Measurements from ENCODE around the gene ZBTB2. TPM values are rescaled to one million over a fixed set of nuclear protein-coding genes. Genes with fewer than 3 reads are reported as not detected.
"Not testable (repeated sequence)": the region's sequence is repeated elsewhere in the genome, so short reads cannot be mapped to it uniquely, and the experiment has no call there.

The ZBTB2 gene
- polyA plus RNA-seq, 1 experiment, result 22.3 TPM

DNA sequence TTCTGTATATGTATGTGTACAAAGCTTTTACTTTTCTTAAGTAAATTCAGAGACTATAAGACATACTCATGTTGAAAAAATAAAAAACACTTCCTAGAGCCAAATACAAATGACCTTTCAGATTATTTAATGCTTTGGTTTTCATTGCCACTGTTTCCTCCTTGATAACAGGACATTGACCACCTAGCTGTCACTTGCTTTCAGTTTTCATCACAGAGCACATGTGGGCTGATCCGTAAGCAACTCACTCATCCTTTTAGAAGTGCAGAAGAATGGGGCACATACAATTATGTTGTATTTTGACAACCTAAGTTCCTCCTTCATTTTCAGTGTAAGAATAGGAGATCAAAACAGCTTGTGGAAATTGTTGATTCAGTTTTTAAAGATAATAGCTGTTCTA, 6.2 kb downstream of the ZBTB2 start:
- Histone ChIP-seq H3K27ac (ENCODE audit: low read depth, low read length) (no peak overlapping the region), H3K4me3 (ENCODE audit: low read depth, low read length) (no peak overlapping the region), H3K9me3 (ENCODE audit: control insufficient read depth, insufficient read depth, low read length) (no peaks in the 10 kb centered on the region), H3K27me3 (ENCODE audit: control insufficient read depth, insufficient read depth, low read length) (no peaks in the 10 kb centered on the region)
- DNase-seq (ENCODE audit: low read depth, low spot score), result no peak
- TF ChIP-seq, protein P1, sequence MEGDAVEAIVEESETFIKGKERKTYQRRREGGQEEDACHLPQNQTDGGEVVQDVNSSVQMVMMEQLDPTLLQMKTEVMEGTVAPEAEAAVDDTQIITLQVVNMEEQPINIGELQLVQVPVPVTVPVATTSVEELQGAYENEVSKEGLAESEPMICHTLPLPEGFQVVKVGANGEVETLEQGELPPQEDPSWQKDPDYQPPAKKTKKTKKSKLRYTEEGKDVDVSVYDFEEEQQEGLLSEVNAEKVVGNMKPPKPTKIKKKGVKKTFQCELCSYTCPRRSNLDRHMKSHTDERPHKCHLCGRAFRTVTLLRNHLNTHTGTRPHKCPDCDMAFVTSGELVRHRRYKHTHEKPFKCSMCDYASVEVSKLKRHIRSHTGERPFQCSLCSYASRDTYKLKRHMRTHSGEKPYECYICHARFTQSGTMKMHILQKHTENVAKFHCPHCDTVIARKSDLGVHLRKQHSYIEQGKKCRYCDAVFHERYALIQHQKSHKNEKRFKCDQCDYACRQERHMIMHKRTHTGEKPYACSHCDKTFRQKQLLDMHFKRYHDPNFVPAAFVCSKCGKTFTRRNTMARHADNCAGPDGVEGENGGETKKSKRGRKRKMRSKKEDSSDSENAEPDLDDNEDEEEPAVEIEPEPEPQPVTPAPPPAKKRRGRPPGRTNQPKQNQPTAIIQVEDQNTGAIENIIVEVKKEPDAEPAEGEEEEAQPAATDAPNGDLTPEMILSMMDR (IDR thresholded peaks at IDR 0.05; ENCODE audit: low read depth, low read length), result no peak
- ChIA-PET CTCF (interaction anchor here (0.6 kb wide), 1 partner anchor 369 kb away, joined by 3 read pairs; no protein-coding TSS in a partner anchor), POLR2A (no interaction called here)

DNA sequence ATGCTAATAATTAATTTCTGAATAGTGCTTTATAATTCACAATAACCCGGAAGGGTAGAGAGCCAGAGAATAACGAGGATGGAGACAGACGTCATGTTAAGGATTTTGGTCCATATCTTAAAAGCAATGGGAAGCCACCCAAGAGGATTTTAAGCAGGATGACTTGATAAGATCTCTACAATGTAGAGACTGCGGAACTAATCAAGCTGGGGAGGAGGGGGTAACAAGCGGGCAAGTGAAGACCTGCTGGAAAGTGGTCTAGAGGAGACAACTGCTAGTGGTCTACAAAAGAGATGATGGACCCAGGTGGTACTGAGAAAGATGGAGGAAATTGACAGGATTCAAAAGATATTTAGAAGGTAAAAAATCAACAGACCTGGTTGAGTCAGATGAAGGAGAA, 7.2 kb downstream of the ZBTB2 start:
- CTCF ChIA-PET, result no interaction called here
- TF ChIP-seq, protein P1 (IDR thresholded peaks at IDR 0.05; ENCODE audit: low read depth, low read length), result no peak
- no peak overlapping the region for H3K27ac ChIP-seq (ENCODE audit: low read depth, low read length)
- POLR2A ChIA-PET, result no interaction called here
- no peaks in the 10 kb centered on the region for H3K27me3 ChIP-seq (ENCODE audit: control insufficient read depth, insufficient read depth, low read length)
- H3K9me3 ChIP-seq (ENCODE audit: control insufficient read depth, insufficient read depth, low read length), result no peaks in the 10 kb centered on the region
- DNase-seq (ENCODE audit: low read depth, low spot score), result no peak
- H3K4me3 ChIP-seq (ENCODE audit: low read depth, low read length), result no peak overlapping the region

DNA sequence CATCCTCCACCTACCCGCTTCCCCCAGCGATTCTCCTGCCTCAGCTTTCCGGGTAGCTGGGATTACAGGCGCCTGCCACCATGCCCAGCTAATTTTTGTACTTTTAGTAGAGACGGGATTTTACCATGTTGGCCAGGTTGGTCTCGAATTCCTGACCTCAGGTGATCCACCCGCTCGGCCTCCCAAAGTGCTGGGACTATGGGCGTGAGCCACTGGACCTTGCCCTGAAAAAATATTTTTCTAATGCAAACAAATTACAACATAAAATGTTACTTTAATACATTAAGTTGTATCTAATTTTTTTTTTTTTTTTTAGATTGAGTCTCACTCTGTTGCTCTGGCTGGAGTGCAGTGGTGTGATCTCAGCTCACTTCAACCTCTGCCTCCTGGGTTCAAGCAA, 8.7 kb downstream of the ZBTB2 start:
- POLR2A ChIA-PET; H3K27ac ChIP-seq (ENCODE audit: low read depth, low read length); DNase-seq (ENCODE audit: low read depth, low spot score); H3K4me3 ChIP-seq (ENCODE audit: low read depth, low read length); H3K27me3 ChIP-seq (ENCODE audit: control insufficient read depth, insufficient read depth, low read length); H3K9me3 ChIP-seq (ENCODE audit: control insufficient read depth, insufficient read depth, low read length): not testable (repeated sequence)
- CTCF ChIA-PET, result interaction anchor here (0.6 to 0.9 kb wide), 2 partner anchors 12 to 34 kb away, joined by 3 to 4 read pairs; no protein-coding TSS in a partner anchor

DNA sequence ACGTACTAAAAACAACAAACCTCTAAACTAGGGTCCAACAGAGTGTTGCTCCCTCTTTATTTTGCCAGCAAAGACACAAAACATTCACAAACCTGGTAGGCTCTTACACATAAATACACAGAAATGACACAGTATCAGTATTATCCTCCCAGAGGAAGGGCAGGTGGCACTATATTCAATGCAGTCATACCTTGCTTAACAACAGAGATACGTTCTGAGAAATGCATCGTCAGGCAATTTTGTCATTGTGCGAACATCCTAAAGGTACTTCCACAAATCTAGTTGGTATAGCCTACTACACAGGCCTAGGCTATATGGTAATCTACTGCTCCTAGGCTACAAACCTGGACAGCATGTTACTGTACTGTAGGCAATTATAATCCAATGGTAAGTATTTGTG, 9.6 kb downstream of the ZBTB2 start:
- POLR2A ChIA-PET, result no interaction called here
- Histone ChIP-seq H3K27me3 (ENCODE audit: control insufficient read depth, insufficient read depth, low read length) (no peaks in the 10 kb centered on the region), H3K9me3 (ENCODE audit: control insufficient read depth, insufficient read depth, low read length) (no peaks in the 10 kb centered on the region), H3K27ac (ENCODE audit: low read depth, low read length) (no peak overlapping the region), H3K4me3 (ENCODE audit: low read depth, low read length) (no peak overlapping the region)
- TF ChIP-seq, protein P1 (IDR thresholded peaks at IDR 0.05; ENCODE audit: low read depth, low read length), result no peak
- CTCF ChIA-PET, result no interaction called here
- DNase-seq (ENCODE audit: low read depth, low spot score), result no peak

DNA sequence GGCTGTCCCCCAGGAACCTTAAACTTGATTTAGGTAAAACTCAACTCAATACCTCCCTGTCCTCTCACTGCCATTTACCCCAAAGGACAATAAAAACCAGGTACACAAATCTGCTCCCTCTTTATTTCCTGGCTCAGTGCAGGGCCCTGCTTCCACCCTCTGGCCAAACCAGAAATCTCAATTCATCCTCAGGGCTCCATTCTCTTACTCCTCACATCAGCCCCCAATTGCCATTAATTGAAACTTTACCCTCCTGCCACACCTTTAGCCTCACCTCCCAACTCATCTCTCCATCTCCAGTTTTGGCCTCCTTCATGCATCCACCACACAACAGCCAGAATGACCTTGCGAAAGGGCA, 10.5 kb downstream of the ZBTB2 start:
- Histone ChIP-seq H3K9me3 (ENCODE audit: control insufficient read depth, insufficient read depth, low read length) (no peaks in the 10 kb centered on the region), H3K27me3 (ENCODE audit: control insufficient read depth, insufficient read depth, low read length) (no peaks in the 10 kb centered on the region), H3K4me3 (ENCODE audit: low read depth, low read length) (no peak overlapping the region), H3K27ac (ENCODE audit: low read depth, low read length) (no peak overlapping the region)
- no peak for DNase-seq (ENCODE audit: low read depth, low spot score)
- TF ChIP-seq, protein P1 (IDR thresholded peaks at IDR 0.05; ENCODE audit: low read depth, low read length), result no peak
- ChIA-PET POLR2A (no interaction called here), CTCF (no interaction called here)

All from AG04450 (cell line).